Ishikawa (cell line): ENCODE data around the gene MT1B.

Experiments used
- CEBPB ChIP-seq: IDR thresholded peaks from 2 replicates; pipeline ENCODE4 v1.6.1; 2012
- CREB1 ChIP-seq: IDR thresholded peaks from 2 replicates; pipeline ENCODE4 v1.6.1; 2012; ENCODE audit warnings: low read depth
- EGR1 ChIP-seq: IDR thresholded peaks from 2 replicates; pipeline ENCODE4 v1.6.1; 2012
- EP300 ChIP-seq: IDR thresholded peaks from 2 replicates; pipeline ENCODE4 v1.6.1; 2012; ENCODE audit warnings: borderline replicate concordance
- RAD21 ChIP-seq: IDR thresholded peaks from 2 replicates; pipeline ENCODE4 v1.6.1; 2012; ENCODE audit warnings: low read depth
- TAF1 ChIP-seq: IDR thresholded peaks from 2 replicates; pipeline ENCODE4 v1.6.1; 2012; ENCODE audit warnings: low read depth, mild to moderate bottlenecking
- TCF12 ChIP-seq: IDR thresholded peaks from 2 replicates; pipeline ENCODE4 v1.6.1; 2012; ENCODE audit warnings: low read depth
- TEAD4 ChIP-seq: IDR thresholded peaks from 2 replicates; pipeline ENCODE4 v1.6.1; 2012
- YY1 ChIP-seq: IDR thresholded peaks from 2 replicates; pipeline ENCODE4 v1.6.1; 2012; ENCODE audit warnings: low read depth
- ZBTB7A ChIP-seq: IDR thresholded peaks from 2 replicates; pipeline ENCODE4 v1.6.1; 2012; ENCODE audit warnings: low read depth
- TF ChIP-seq, protein P1 (sequence below): IDR thresholded peaks from 2 replicates; pipeline ENCODE4 v1.6.1; 2012; ENCODE audit warnings: low read depth, mild to moderate bottlenecking
- TF ChIP-seq, protein P2 (sequence below): IDR thresholded peaks from 2 replicates; pipeline ENCODE4 v1.6.1; 2012
- TF ChIP-seq, protein P3 (sequence below): IDR thresholded peaks from 2 replicates; pipeline ENCODE4 v1.6.1; 2012

DNA sequence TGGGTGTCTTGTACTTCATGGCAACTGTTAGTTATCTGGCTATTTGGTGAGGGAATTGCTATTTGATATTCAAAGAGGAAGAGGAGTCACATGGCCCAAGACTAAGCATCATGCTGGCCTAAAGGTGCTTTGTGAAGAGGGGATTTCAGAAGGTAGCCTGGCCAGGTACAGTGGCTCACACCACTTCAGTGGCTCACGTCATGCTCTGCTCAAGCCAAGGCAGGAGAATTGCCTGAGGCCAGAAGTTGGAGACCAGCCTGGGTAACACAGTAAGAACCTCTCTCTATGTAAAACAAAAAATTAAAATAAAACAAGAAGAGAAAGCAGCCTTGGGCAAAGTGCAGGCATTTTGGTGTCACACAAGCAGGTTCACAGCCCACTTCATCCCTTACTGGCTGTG is 6.4 kb upstream of the MT1B start:
- TF ChIP-seq YY1 (no peak), EP300 (no peak), TAF1 (no peak), CEBPB (no peak), CREB1 (no peak), ZBTB7A (no peak), RAD21 (no peak), EGR1 (no peak), TCF12 (no peak), TEAD4 (no peak)
- TF ChIP-seq, protein P1, sequence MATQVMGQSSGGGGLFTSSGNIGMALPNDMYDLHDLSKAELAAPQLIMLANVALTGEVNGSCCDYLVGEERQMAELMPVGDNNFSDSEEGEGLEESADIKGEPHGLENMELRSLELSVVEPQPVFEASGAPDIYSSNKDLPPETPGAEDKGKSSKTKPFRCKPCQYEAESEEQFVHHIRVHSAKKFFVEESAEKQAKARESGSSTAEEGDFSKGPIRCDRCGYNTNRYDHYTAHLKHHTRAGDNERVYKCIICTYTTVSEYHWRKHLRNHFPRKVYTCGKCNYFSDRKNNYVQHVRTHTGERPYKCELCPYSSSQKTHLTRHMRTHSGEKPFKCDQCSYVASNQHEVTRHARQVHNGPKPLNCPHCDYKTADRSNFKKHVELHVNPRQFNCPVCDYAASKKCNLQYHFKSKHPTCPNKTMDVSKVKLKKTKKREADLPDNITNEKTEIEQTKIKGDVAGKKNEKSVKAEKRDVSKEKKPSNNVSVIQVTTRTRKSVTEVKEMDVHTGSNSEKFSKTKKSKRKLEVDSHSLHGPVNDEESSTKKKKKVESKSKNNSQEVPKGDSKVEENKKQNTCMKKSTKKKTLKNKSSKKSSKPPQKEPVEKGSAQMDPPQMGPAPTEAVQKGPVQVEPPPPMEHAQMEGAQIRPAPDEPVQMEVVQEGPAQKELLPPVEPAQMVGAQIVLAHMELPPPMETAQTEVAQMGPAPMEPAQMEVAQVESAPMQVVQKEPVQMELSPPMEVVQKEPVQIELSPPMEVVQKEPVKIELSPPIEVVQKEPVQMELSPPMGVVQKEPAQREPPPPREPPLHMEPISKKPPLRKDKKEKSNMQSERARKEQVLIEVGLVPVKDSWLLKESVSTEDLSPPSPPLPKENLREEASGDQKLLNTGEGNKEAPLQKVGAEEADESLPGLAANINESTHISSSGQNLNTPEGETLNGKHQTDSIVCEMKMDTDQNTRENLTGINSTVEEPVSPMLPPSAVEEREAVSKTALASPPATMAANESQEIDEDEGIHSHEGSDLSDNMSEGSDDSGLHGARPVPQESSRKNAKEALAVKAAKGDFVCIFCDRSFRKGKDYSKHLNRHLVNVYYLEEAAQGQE, result no peak
- TF ChIP-seq, protein P2, sequence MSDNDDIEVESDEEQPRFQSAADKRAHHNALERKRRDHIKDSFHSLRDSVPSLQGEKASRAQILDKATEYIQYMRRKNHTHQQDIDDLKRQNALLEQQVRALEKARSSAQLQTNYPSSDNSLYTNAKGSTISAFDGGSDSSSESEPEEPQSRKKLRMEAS, result no peak
- TF ChIP-seq, protein P3, sequence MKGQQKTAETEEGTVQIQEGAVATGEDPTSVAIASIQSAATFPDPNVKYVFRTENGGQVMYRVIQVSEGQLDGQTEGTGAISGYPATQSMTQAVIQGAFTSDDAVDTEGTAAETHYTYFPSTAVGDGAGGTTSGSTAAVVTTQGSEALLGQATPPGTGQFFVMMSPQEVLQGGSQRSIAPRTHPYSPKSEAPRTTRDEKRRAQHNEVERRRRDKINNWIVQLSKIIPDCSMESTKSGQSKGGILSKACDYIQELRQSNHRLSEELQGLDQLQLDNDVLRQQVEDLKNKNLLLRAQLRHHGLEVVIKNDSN, result no peak
